ENCODE data around the gene NSD2. TPM values are rescaled to one million over a fixed set of nuclear protein-coding genes. Genes with fewer than 3 reads are reported as not detected.

Gene NSD2
- total RNA-seq, 4 donors from 2014 or later: 25.3 to 46.7 (median 27.4) TPM

GRCh38 chr4:1862961-1863296 is 8.3 kb upstream of the NSD2 start:
- Histone ChIP-seq H3K4me3 (no peak overlapping the region), H3K36me3 (no peaks in the 10 kb centered on the region), H3K9me3 (no peaks in the 10 kb centered on the region), H3K27me3 (no peaks in the 10 kb centered on the region), H3K4me1 (peaks cover 11% of the 10 kb centered on the region), H3K27ac (no peak overlapping the region)
- DNase-seq (ENCODE audit: low spot score in 2 of 2): no peak
- TF ChIP-seq POLR2AphosphoS5 (IDR thresholded peaks at IDR 0.05): no peak
- 69% methylated on average over 14 of the region's 14 CpGs for WGBS

GRCh38 chr4:1863297-1864033 is 7.7 kb upstream of the NSD2 start:
- H3K4me1 ChIP-seq: peaks cover 6% of the 10 kb centered on the region
- TF ChIP-seq, protein P1, sequence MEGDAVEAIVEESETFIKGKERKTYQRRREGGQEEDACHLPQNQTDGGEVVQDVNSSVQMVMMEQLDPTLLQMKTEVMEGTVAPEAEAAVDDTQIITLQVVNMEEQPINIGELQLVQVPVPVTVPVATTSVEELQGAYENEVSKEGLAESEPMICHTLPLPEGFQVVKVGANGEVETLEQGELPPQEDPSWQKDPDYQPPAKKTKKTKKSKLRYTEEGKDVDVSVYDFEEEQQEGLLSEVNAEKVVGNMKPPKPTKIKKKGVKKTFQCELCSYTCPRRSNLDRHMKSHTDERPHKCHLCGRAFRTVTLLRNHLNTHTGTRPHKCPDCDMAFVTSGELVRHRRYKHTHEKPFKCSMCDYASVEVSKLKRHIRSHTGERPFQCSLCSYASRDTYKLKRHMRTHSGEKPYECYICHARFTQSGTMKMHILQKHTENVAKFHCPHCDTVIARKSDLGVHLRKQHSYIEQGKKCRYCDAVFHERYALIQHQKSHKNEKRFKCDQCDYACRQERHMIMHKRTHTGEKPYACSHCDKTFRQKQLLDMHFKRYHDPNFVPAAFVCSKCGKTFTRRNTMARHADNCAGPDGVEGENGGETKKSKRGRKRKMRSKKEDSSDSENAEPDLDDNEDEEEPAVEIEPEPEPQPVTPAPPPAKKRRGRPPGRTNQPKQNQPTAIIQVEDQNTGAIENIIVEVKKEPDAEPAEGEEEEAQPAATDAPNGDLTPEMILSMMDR (IDR thresholded peaks at IDR 0.05): no peak
- TF ChIP-seq POLR2AphosphoS5 (IDR thresholded peaks at IDR 0.05): no peak
- no peak for TF ChIP-seq POLR2A (IDR thresholded peaks at IDR 0.05)
- no peak for TF ChIP-seq EP300 (IDR thresholded peaks at IDR 0.05)
- DNase-seq (ENCODE audit: low spot score in 2 of 2): no peak
- no peaks in the 10 kb centered on the region for H3K9me3 ChIP-seq
- H3K4me3 ChIP-seq: no peak overlapping the region
- no peaks in the 10 kb centered on the region for H3K36me3 ChIP-seq
- no peak overlapping the region for H3K27ac ChIP-seq
- WGBS: 90% methylated on average over 11 of the region's 11 CpGs
- no peaks in the 10 kb centered on the region for H3K27me3 ChIP-seq

DNA sequence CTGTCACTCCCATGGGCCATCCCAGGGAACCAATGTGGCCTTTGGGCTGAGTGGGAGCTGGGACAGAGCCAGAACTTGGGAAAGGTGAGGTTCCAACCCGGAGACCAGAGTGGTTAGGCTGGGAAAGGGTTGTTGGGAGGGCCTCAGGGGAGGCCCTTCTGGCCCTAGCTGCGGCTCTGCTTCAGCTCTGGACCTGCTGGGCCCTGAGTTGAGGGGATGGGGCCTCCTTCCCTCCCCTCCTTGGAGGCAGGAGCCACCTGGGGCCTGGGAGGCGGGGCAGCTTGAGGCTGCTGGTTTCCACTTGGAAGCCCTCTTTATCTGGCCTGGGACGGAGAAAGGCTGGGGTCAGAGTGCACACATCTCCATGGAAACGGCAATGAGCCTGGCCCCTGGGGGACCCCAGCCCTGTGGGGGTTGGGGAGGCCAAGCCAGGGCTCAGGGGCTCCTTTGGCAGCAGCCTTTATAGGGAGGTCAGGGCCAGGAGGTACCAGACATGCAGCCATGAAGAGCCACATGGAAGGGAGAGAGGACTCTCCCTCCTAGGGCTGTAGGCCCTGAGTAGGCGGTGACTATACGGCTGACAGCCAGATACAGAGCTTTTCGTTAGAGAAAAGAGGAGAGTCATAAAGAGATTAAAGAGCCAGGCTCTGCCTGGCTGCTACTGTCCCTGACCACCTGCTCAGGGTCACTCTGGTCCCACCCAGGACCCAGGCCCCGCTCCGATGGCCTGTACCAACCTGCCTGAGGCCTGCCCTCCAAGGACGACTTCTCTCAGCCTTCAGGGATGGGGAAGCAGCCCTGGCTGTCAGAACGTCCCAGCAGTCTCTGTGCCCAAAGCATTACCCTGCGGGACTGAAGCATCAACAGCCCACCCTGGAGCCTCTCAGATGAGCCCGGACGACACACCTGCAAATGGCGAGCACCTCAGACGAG is 6.9 kb upstream of the NSD2 start:
- no peaks in the 10 kb centered on the region for H3K9me3 ChIP-seq
- H3K4me3 ChIP-seq: no peak overlapping the region
- no peak overlapping the region for H3K27ac ChIP-seq
- peaks cover 6% of the 10 kb centered on the region for H3K4me1 ChIP-seq
- WGBS: 87% methylated on average over 14 of the region's 17 CpGs
- no peaks in the 10 kb centered on the region for H3K27me3 ChIP-seq
- no peaks in the 10 kb centered on the region for H3K36me3 ChIP-seq
- no peak for TF ChIP-seq POLR2A (IDR thresholded peaks at IDR 0.05)
- TF ChIP-seq EP300 (IDR thresholded peaks at IDR 0.05): no peak
- TF ChIP-seq, protein P1 (IDR thresholded peaks at IDR 0.05): no peak
- no peak for TF ChIP-seq POLR2AphosphoS5 (IDR thresholded peaks at IDR 0.05)
- no peak for DNase-seq (ENCODE audit: low spot score in 2 of 2)

- 55% methylated on average over 7 of the region's 7 CpGs for WGBS
- TF ChIP-seq, protein P1 (IDR thresholded peaks at IDR 0.05): no peak
- TF ChIP-seq POLR2A (IDR thresholded peaks at IDR 0.05): no peak
- TF ChIP-seq POLR2AphosphoS5 (IDR thresholded peaks at IDR 0.05): no peak
- no peak for TF ChIP-seq EP300 (IDR thresholded peaks at IDR 0.05)
- no peaks in the 10 kb centered on the region for H3K36me3 ChIP-seq
- no peak overlapping the region for H3K27ac ChIP-seq
- no peaks in the 10 kb centered on the region for H3K9me3 ChIP-seq
- DNase-seq (ENCODE audit: low spot score in 2 of 2): no peak
- peaks cover 15% of the 10 kb centered on the region for H3K4me1 ChIP-seq
- H3K27me3 ChIP-seq: no peaks in the 10 kb centered on the region
- H3K4me3 ChIP-seq: no peak overlapping the region
Measured at GRCh38 chr4:1866189-1866661, 5.0 kb upstream of the NSD2 start.

GRCh38 chr4:1868293-1868692 is 2.9 kb upstream of the NSD2 start:
- H3K4me1 ChIP-seq: peaks cover 21% of the 10 kb centered on the region
- no peaks in the 10 kb centered on the region for H3K9me3 ChIP-seq
- no peak overlapping the region for H3K4me3 ChIP-seq
- H3K27ac ChIP-seq: no peak overlapping the region
- no peak for DNase-seq (ENCODE audit: low spot score in 2 of 2)
- WGBS: 77% methylated on average over 5 of the region's 5 CpGs
- no peaks in the 10 kb centered on the region for H3K36me3 ChIP-seq
- no peak for TF ChIP-seq POLR2AphosphoS5 (IDR thresholded peaks at IDR 0.05)
- no peak for TF ChIP-seq EP300 (IDR thresholded peaks at IDR 0.05)
- TF ChIP-seq, protein P1 (IDR thresholded peaks at IDR 0.05): no peak
- no peak for TF ChIP-seq POLR2A (IDR thresholded peaks at IDR 0.05)
- H3K27me3 ChIP-seq: no peaks in the 10 kb centered on the region

Data from suprapubic skin (tissue), 4 donors.